GM18951 (cell line): ENCODE measurements around the gene MARK3.

Experiments used
- POLR2A ChIP-seq: IDR thresholded peaks from 4 replicates; pipeline ENCODE4 v1.6.1; 2011; ENCODE audit warnings: mild to moderate bottlenecking; ENCODE audit not compliant: insufficient read length, insufficient read depth; ENCODE audit errors: extremely low read depth
- in situ Hi-C: fragments of 300-500 bp; cut with MboI; formaldehyde crosslinking; loops from one replicate; pipeline ENCODE4 v1.12.0; 2022; ENCODE audit warnings: low sequenced_read_pairs, mixed read lengths, inconsistent platforms; ENCODE audit not compliant: unreplicated experiment

Gene MARK3

GRCh38 chr14:103538291-103539055 lies 153.3 kb downstream of the MARK3 start:
- in situ Hi-C loops: no loop called here
- TF ChIP-seq POLR2A: peak; percentile 11

- no peak for TF ChIP-seq POLR2A
- in situ Hi-C loops: no loop called here
These were observed 154.0 kb downstream of the MARK3 start for GRCh38 chr14:103539056-103539825.

- in situ Hi-C loops: no loop called here
- no peak for TF ChIP-seq POLR2A
These were observed 155.8 kb downstream of the MARK3 start for GRCh38 chr14:103540821-103541708.

- in situ Hi-C loops: no loop called here
- TF ChIP-seq POLR2A: no peak
These were observed 156.7 kb downstream of the MARK3 start for GRCh38 chr14:103541709-103542604.

- TF ChIP-seq POLR2A: no peak
- in situ Hi-C loops: no loop called here
These were observed 157.4 kb downstream of the MARK3 start for GRCh38 chr14:103542605-103543088.

GRCh38 chr14:103543140-103543539 lies 157.9 kb downstream of the MARK3 start:
- TF ChIP-seq POLR2A: no peak
- in situ Hi-C loops: no loop called here

GRCh38 chr14:103543721-103544387 lies 158.6 kb downstream of the MARK3 start:
- in situ Hi-C loops: no loop called here
- TF ChIP-seq POLR2A: no peak

GRCh38 chr14:103544388-103545218 lies 159.4 kb downstream of the MARK3 start:
- in situ Hi-C loops: no loop called here

GRCh38 chr14:103545219-103545914 lies 160.2 kb downstream of the MARK3 start:
- in situ Hi-C loops: no loop called here
- TF ChIP-seq POLR2A: no peak

More at GRCh38 chr14:103544388-103545218, 159.4 kb downstream of the MARK3 start:
- TF ChIP-seq POLR2A: no peak

GRCh38 chr14:103545915-103546651 lies 160.9 kb downstream of the MARK3 start:
- in situ Hi-C loops: no loop called here
- TF ChIP-seq POLR2A: no peak
